NCI-H1694 (cell line): ENCODE results near the gene TOPBP1.
"Not testable (repeated sequence)": the region's sequence is repeated elsewhere in the genome, so short reads cannot be mapped to it uniquely, and the experiment has no call there.

Experiments used
- DNase-seq: peaks from one replicate; lab custom pipeline; 2025; lab: John Stamatoyannopoulos, UW

The TOPBP1 gene

DNA sequence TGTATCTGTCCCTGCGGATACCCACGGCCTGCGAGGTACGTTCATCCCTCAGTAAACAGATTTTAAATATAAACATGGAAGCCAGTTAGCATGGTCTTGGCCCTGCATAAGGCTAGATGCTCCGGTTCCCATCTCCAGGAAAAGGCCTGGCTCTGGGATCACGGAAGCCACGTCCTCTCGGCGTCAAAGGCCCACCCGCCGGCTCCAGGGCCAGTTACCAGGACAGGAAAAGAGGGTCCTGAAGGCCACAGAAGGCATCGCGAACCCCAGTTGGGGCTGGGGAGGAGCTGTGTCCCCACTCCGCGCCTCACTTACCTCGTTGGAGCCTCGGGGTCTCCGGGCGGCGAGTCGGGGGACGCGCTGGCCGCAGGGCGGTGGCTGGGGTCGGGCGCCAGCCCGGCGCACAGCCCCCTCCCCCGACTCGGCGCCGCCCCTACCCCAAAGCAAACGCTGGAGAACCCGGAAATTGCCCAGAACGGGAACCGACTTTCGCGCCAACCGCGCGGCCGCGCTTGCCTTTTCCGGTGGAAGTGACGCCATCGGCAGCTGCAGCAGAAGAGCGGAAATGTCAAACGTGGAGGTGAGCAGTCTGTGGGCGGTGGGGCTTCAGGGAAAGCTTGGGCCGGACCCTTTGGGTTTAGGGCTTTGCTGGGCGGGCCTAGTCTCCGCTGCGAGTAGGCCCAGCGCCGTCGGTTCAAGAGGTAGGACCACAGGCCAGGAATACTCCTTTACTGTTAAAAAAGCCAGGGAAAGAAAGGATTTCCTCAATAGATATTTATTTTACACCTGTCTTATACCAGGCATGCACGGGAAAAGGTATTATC, at the start of gene TOPBP1:
TSS of gene TOPBP1 (minus strand) at position 488 of the 824 bp plus-strand sequence. CDS start 814 bp downstream, outside the sequence.
- DNase-seq, result peak; percentile 79

DNA sequence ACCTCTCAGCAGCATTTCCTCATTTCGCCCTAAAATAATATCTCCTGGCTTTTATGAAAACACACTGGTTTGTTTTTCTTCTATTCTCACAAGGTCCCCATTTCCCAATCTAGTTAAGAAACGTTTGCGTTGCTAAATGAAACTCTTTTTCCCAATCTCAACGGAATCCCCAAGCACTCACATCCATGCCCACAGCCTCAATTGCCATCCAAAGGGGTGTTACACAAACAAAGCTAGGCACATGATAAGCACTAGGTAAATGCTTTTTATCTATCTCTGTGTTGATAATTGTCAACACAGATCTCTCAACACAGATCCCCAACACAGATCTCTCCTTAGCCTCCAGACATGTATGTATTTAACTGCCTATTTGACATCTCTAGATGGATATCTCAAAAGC, 49.3 kb upstream of the TOPBP1 start:
- DNase-seq, result no peak

DNA sequence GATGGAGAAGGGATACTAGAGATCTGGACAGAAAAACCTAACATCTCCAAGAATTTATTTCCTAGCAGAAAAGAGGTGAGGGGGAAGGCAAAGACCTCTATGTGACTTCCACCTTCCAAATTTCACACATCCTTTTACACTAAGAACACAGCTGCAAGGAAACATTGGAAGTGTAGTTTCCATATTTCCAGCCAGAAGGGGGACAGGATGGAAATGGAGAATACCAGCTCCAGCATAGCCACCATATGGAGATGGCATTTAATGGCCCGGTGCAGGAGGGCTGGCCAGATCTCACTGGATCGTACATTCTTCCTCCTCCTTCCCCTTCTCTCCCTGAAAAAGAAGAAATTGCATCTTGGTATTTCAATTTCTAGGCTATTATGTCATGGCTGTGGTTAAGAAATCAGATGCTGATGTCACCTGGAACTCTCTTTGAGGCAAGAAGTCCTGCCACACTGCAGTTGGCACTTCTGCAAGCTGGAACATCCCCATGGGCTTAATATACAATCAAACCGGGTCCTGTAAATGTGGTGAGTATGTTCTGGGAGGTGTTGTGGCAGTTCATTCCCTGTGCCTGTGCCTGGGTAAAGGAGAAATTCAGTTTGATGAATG, 47.5 kb upstream of the TOPBP1 start:
- DNase-seq, result no peak

DNA sequence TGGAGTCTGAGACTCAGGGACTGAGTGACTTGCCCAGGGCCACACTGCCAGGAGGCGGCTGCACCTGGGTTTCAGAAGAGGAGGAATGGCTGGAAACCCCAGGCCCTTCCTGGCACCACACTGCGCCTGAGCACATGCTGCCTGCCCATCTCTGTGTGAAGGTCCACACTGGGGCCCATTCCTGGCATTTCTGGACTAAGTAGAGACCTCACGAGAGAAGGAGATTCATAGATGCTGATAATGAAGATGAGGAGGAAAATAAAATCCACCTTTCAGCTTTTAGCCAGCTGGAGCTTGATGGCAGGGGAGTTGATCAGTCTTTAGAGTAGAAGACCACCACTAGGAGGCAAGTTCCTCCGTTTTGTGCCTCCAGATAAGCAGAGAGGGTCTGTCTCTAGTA, 44.3 kb upstream of the TOPBP1 start:
- DNase-seq, result no peak

DNA sequence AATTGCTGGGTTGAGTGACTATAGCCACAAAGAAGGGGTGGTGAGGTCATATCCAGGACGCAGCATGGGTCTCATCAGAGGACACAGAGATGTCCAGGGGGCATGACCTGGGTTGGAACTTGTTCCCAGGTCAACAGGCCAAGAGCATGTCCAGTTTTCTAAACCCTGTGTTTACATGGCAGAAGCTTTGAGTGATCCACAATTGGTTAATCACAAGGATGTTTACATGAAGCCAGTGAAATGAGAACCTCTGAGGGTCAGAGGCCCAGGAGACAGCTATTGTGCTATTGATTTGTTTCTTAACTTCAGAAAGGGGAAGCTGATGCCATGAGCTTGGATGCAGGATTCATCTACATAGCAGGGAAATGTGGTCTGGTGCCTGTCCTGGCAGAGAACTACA, 42.2 kb upstream of the TOPBP1 start:
- no peak for DNase-seq

DNA sequence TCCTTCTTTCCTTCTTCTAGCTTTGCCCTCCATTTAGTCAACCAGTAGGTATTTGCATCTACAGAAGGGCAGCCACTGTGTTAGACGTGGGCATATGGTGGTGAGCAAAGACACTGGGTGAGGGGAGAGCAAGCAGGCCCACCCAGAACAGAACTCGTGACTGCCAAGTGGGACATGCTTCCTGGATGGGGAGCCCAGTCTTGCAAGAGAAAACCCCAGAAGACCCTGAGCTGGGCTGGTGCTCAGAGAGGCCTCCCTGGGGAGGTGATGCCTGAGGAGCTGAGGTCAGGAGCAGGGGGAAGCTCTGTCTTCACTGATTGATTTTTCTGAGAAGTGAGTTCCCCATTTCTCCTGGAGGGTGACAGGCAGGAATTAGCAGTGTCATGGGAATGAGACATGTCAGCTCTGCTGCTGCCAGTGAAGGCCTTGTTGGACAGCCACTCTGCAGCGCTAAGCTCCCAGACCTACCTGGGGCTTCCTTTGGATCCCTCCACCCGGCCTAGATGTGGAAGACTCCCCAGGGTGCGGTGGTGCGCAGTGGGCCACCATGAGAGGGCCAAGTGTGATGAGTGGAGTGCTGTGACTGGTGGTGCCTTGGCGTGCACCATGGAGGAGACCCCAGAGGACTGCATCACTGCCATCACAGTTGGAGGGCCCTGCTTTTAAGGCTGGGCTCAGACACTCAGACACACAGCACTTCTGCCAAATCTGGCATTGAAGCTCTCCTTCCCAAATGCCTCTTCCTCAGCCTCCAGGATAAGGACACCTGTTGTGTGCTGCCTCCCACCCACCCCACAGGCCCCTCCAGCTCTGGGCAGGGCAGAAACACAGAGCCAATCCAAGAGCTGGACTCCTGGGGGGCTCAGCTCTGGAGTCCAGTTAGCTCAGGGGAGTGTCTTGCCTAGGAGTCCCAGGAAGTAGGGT, 40.0 kb upstream of the TOPBP1 start:
- no peak for DNase-seq

DNA sequence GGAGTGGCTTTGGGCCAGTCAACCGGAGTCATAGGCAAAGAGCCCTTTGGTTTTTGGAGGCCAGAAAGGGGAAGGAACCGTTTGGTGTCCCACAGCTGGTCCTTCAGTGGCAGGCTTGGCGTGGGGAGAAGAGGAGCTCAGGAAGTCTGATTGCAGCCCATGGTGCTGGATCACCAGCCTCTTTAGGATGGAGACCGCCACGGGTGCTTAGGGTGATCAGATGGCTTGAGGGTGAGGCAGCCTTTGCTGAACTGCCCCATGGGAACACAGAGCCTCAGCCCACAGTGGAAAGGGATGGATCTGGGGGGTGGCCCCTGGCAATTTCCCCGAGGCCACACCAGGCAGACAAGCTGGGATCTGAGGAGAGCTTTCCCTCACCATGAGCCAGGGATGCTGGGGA, 38.6 kb upstream of the TOPBP1 start:
- DNase-seq, result no peak

DNA sequence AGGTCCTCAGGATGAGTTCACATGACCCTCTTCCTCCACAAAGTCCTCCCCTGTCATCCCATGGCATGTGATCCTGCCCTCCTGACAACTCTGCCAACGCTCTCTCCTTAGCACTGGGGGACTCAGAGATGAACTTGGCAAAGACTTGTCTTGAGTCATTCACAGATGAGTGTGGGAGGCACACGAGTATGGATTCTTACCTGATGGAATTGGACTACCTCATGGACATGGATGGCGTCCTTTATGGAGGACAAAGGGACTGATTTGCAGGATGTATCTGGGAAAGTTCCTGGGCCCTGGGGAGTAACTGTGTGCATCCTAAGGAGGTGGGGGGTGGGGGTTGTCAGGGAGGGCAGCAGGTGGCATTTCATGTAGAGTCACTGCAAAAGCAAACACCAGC, 38.2 kb upstream of the TOPBP1 start:
- DNase-seq, result no peak

DNA sequence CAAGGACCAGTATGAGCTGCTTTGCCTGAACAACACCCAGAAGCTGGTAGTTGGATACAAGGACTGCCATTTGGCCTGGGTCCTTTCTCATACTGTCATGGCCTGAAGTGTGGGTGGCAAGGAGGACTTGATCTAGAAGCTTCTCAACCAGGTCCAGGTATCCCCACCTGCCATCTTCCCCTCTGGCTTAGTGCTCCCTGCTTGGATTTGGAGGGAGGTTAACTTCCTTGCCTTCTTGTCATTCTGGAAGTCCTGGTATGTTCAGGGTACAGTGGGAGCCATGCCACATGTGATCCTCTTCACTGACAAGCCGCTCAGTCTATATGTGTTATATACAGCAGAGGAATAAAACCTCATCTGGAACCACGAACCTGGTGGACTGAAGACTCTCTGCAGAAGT, 37.7 kb upstream of the TOPBP1 start:
- DNase-seq, result no peak

DNA sequence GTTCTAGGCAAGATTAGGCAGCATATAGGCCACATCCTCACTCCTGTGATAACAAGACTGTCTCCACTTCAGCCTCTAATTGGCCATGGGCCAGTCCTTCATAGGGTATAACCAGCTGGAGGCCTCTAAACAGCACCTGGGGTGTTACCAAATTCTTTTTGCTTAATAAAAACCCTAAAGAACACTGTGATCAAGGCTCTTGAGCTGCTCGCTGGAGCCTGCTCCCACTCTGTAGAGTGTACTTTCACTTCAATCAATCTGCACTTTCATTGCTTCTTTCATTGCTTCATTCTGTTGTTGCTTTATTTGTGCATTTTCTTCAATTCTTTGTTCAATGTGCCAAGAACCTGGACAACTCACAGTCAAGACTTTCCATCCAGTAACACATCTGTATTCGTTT, 36.2 kb upstream of the TOPBP1 start:
- no peak for DNase-seq

DNA sequence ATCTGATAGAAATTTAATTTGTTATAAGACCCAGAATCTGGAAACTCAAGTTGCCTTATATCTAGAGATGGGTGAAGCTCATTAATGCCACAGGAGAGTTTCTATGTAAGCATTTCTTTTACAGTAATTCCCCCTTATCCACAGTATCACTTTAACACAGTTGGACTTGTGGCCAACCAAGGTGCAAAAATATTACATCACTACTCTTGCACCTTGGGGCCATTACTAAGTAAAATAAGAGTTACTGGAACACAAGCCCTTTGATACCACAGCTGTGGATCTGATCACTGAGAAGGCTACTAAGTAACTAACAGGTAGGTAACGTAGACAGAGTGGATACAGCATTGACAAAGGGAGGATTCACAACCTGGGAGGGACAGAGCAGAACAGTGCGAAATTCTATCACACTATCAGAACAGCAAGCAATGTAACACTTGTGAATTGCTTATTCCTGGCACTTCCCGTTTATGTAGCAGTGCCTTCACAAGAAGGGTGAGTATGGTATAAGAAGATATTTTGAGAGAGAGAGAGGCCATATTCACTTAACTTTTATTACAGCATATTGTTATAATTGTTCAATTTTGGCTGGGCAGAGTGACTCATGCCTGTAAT, 33.9 kb upstream of the TOPBP1 start:
- DNase-seq, result no peak

DNA sequence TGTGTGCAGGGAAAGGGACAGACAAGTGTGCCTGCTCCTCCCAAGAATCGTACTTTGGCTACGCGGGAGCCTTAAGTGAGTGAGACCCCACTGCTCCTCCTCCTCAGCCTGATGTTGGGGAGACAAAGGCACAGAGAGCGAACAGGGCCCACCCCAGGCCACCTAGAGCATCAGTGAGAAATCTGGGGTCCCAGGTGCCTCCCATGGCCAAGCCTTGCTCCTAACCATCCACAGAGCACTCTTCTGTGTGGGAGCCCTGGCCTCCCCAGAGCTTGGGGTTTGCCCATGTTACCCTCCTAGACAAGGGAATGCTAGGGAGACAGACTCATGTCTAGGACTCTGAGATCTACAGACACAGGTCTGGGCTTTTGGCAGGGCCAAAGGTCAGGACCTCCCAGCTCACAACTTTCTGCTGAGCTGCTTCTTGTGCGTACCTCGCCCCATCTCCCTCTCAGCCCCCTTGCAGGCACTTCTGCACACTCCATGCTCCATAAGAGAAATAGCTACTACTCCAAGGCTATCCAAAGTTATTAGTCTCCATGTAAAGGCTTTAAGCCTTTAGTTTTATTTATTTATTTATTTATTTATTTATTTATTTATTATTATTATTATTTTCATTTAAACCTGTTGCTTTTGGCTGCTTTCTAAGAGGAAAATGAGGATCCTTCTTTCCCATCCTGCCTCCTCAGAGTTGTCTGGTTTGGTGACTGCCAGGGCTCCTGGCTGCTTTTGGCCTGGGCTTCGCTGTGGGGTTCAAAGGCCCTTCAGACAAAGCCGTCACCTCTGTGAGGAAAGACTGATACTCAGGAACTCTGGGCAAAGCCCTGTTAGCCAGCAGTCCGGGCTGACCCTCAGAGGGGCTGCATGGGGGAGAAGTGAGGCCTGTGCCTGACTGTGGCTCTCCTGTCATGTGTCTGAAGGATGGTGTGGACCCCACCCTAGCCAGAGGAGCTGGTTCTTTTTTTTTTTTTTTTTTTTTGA, 32.8 kb upstream of the TOPBP1 start:
- no peak for DNase-seq

DNA sequence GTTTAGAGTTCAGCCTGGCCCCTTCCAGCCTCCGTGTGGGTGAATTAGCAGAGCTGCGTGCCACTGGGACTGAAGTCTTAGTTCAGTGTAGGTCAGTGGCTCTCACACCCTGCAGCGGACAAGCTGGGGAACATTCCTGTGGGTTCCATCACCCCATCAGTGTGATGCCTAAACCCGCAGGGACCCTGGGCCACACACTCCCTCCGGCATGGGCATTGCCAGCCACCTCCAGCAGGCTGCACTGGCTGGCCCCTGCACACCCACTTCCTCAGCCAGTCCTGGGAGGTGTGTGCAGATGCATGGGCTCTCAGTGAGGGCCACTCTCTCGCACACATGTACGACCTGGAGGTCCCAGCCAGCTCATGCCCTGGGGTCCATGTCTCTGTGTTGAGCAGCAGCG, 32.1 kb upstream of the TOPBP1 start:
- DNase-seq, result no peak

DNA sequence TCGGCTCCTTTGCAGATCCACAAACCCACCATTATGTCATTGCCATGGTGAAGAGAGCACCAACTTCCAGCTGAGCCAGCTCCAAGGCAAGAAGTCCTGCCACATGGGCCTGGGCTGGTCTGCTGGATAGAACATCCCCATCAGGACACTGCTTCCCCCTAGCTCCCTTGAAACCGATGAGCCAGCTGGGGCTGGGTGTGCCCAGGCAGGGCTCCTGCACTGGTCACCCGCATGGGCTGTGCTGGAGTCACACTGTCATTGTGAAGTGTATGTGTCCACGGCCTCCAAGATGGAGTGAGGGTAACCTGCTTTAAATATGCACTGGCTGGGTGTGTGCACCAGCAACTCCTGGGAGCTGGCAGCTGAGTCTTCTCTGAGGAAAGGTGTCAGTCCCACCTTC, 31.0 kb upstream of the TOPBP1 start:
- DNase-seq, result no peak

DNA sequence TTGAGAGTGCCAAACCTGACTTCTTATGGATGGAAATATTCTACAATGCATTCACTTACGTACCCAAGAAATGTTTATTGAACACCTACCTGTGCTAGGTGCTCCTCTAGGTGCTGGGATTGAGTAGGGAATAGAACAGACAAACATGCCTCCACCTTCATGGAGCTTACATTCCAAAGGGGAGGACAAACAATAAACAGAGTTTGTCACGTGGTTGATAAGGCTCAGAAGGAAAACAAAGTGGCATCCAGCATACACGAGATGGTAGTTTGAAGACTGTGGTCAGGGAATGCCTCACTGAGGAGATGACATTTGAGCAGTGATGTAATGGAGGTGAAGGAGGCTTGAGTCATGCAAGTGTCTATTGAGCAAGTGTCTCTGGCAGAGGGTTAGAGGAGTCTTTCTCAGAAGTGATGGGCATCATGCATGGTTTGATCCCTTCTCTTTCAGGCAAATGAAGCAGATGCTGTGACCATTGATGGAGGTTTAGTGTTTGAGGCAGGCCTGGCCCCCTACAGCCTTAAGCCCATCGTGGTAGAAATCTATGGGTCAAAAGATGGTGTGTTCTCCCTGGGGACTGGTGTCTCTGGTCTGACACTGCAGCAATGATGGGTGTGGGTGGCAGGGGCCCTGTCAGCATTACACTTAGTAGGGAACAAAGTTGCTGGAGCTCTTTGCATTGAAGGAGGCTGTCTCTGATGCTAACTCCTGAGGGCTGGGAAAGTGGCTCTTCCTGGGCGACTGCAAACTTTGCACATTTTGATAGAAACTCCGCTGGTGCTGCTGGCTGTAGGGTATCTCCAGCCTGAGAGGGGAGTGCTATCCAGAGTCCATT, 29.7 kb upstream of the TOPBP1 start:
- no peak for DNase-seq

DNA sequence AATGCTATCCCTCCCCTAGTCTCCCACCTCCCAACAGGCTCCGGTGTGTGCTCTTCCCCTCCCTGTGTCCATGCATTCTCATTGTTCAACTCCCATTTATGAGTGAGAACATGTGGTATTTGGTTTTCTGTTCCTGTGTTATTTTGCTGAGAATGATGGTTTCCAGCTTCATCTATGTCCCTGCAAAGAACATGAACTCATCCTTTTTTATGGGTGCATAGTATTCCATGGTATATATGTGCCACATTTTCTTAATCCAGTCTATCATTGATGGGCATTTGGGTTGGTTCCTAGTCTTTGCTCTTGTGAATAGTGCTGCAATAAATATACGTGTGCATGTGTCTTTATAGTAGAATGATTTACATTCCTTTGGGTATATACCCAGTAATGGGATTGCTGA, 16.3 kb upstream of the TOPBP1 start:
- DNase-seq, result not testable (repeated sequence)

DNA sequence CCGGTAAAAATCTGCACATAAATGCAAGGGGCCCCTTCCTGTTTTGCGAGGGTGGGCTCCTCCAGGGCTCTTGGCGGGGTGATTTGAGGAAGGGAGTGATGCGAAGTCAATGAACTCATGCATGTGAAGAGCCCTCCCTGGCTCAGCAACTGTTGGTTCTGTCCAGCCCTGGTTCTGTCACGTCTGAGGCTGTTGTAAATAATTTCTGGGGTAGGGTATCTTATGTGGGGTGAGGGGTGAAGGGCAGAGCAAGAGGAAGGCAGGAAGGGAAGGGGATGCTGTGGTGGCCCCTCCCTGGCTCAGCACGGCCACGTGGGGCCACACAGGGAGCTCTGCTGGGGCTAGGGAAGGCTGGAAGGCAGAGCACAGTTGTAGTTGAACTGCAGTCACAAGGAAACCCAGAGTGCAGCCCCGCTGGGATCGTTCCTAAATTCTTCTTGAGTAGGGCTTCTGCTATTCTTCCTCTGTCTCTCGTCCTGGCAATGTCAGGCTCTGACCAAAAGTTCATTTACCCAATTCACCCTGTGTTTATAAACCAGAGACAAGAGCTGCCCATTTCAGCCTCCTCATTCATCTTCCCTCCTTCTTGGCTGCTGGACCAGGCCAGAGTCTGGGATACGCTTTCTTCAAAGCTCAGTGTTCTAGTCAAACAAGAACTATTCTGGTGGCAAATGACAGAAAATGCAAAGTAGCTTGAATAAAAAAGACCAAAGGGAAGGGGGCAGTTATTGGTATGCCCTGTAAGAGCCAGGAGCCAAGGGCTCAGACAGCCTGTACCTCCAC, 14.8 kb upstream of the TOPBP1 start:
- DNase-seq, result no peak

DNA sequence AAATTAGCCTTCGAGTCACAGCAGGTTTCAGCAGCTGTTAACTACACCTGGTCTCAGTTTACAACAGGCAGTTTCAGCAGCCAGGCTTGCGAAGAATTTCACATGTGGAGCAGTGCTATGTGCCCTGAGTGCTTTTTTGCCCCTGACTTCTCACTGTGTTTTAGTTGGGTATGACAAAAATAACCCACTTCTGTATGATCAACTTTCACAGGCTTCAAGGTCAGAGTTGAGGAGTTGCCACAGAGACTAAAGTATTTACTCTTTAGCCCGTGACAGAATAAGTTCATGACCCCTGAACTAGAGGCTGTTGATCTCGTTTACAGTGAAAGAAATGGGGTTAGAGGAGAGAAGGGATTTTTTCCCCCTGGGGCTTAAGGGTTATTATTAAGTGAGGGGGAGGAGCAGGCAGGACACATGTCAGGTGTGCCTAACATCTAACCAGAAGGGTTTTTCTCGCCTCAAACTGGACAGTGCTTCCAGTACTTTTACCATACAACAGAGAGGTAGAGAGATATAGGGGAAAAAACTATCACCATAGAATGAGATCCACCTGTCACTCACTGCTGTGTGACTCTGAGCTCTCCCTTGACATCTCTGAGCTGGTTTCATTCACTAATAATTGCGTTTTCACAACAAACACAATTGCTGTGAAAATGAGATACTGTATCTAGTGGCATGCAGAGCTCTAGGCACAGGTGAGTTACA, 14.0 kb upstream of the TOPBP1 start:
- no peak for DNase-seq
